Measurements from ENCODE around the gene MAD1L1. TPM values are rescaled to one million over a fixed set of nuclear protein-coding genes. Genes with fewer than 3 reads are reported as not detected.
A peak's percentile ranks its signal among the peaks of the same experiment; 100 is the strongest.

The MAD1L1 gene
- total RNA-seq, 1 donor from 2014 or later = 16.2 TPM

DNA sequence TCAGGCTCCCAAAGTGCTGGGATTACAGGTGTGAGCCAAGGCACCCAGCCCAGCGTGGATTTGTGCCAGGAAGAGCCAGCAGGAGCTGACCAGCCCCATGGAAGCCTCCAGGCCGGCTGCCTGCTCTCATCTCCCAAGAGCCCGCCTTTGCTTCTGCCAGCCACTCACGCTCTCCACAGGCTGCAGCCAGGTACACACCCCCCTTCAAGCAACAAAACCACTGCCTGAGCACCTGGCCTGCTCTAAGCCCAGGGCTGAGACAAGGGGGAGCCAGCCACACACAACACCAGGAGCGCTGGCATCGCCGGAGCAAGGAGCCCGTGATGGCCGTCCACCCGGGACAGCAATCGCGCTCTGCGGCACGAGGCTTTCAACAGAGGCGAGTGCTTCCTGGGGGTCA lies 34.5 kb downstream of the MAD1L1 start:
- peaks cover 35% of the 10 kb centered on the region for H3K4me1 ChIP-seq
- no peaks in the 10 kb centered on the region for H3K27me3 ChIP-seq (ENCODE audit: low read depth)
- TF ChIP-seq CTCF (IDR thresholded peaks at IDR 0.05; ENCODE audit: borderline replicate concordance) = no peak
- peaks cover 18% of the 10 kb centered on the region for H3K36me3 ChIP-seq
- H3K4me3 ChIP-seq = no peak overlapping the region
- no peaks in the 10 kb centered on the region for H3K9me3 ChIP-seq (replicated peaks)
- DNase-seq = no peak
- H3K27ac ChIP-seq (replicated peaks) = no peak overlapping the region
- intact Hi-C loops (cut with micrococcal nuclease) = no loop called here

- H3K27me3 ChIP-seq (ENCODE audit: low read depth) = no peaks in the 10 kb centered on the region
- no peak overlapping the region for H3K4me3 ChIP-seq
- H3K9me3 ChIP-seq (replicated peaks) = no peaks in the 10 kb centered on the region
- H3K27ac ChIP-seq (replicated peaks) = peak overlapping the region; percentile 60
- intact Hi-C loops (cut with micrococcal nuclease) = no loop called here
- no peak for DNase-seq
- H3K36me3 ChIP-seq = peaks cover 18% of the 10 kb centered on the region
- peaks cover 32% of the 10 kb centered on the region for H3K4me1 ChIP-seq
- no peak for TF ChIP-seq CTCF (IDR thresholded peaks at IDR 0.05; ENCODE audit: borderline replicate concordance)
These were observed 35.1 kb downstream of the MAD1L1 start for GRCh38 chr7:2197436-2198155.

DNA sequence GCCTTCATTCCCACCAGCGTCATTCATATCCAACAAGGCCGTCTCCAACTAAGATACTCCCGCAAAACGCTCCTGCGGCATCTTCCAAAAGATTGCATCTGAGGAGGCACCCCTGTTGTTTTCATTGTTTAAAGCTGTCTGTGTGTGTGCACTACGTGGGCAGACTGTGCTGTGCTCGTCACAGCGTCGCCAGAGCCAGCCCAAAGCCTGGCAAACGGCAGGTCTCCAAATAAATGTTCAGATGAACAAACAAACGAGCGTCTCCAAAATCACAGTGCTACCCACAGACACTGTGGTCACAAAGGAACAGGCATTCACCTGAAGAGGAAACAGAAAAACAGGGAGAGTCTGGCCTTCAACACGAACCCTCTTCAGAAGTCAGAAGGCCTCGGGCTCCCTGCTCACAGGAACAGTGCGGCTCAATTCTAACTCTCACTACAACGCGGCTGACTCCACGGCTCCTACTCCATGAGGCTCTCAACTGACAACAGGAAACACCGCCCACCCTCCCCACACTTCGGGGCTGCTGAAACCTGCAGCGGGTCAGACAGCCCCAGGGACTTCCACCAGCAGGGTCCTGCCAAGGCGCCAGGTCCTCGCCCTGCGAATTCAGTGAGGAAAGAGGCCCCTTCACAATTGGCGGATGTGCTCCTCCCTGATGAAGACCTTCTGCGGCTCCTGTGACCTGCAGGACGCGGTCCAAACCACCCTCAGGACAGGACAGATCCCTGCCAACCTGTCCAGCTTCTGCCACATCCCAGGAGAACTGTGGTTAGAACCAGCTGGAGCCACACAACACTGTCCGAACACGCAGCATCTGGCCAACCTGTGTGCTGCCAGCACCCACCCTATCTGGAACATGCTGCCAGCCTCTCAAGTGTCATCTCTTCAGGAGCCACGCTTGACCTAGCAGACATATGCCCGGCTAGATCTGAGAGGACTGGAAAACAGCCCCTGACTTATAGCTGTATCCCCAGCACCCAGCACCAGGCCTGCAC lies 36.1 kb downstream of the MAD1L1 start:
- H3K36me3 ChIP-seq = peaks cover 18% of the 10 kb centered on the region
- intact Hi-C loops (cut with micrococcal nuclease) = no loop called here
- no peak for TF ChIP-seq CTCF (IDR thresholded peaks at IDR 0.05; ENCODE audit: borderline replicate concordance)

DNA sequence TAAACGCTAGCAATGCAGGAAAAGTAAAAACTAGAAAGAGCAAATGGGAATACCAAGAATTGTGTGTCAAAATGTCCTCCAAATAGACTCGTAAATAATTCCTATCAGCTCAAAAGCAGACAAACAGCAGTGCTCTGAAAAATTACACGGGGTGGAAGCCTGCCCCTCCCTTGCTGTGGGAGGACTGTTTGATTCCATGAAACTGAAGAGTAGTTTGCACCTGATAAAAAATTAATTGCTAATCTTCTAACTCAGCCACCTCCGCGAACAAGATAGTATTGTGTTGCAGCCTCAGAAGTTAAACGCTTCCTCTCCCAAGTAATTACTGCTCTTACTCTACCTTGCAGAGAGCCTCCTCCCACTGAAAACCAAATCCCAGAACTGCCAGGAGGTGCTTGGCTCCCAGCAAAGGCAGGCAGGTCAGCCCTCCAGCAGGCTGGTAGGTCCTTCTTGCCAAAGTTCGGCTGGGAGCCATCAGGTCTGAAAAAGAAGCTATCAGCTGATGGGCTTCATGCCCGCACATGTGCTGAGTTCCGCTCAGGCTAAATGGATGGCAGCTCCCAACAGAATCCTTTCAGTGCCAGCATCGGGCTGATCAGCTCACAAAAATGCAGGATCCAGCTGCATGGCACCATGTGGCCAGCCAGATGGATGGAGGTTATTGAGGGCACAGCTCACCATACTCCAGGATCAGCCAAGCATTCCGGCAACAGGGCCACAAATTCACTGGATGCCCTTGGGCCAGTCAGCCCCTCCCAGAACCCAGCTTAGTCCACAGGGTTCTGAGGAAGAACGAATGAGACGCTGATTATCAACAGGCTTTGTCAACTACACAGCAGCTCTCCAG lies 37.1 kb downstream of the MAD1L1 start:
- peak; percentile 59 for DNase-seq
- TF ChIP-seq CTCF (IDR thresholded peaks at IDR 0.05; ENCODE audit: borderline replicate concordance) = no peak
- peaks cover 20% of the 10 kb centered on the region for H3K36me3 ChIP-seq
- intact Hi-C loops (cut with micrococcal nuclease) = no loop called here
- H3K27ac ChIP-seq (replicated peaks) = peak overlapping the region; percentile 60
- H3K4me1 ChIP-seq = peaks cover 32% of the 10 kb centered on the region
- H3K4me3 ChIP-seq = no peak overlapping the region
- H3K27me3 ChIP-seq (ENCODE audit: low read depth) = no peaks in the 10 kb centered on the region
- no peaks in the 10 kb centered on the region for H3K9me3 ChIP-seq (replicated peaks)

More for the DNA sequence above, 36.1 kb downstream of the MAD1L1 start:
- Histone ChIP-seq H3K27ac (replicated peaks) (peak overlapping the region; percentile 60), H3K9me3 (replicated peaks) (no peaks in the 10 kb centered on the region), H3K27me3 (ENCODE audit: low read depth) (no peaks in the 10 kb centered on the region), H3K4me3 (no peak overlapping the region), H3K4me1 (peaks cover 32% of the 10 kb centered on the region)
- no peak for DNase-seq

Data from left ventricle myocardium inferior (tissue), 1 donor.